ACC112 (cell line): ENCODE measurements around the gene CMBL.

Experiments
- H2AFZ ChIP-seq: fragments of 200-600 bp; sonication (generic); one replicate; pipeline ENCODE4 v1.6.0; 2017; ENCODE audit warnings: antibody characterized with exemption, low read length; ENCODE audit not compliant: unreplicated experiment
- H3K27ac ChIP-seq: fragments of 200-600 bp; sonication (generic); 2 replicates; pipeline ENCODE4 v1.5.1; 2014; ENCODE audit warnings: low read depth, mild to moderate bottlenecking, antibody characterized with exemption, low read length, moderate library complexity
- H3K27me3 ChIP-seq: fragments of 200-600 bp; sonication (generic); 2 replicates; pipeline ENCODE4 v1.6.1; 2014; ENCODE audit warnings: mild to moderate bottlenecking, antibody characterized with exemption, low read length, moderate library complexity, mixed read lengths; ENCODE audit not compliant: insufficient read depth
- H3K36me3 ChIP-seq: fragments of 200-600 bp; sonication (generic); 2 replicates; pipeline ENCODE4 v1.6.1; 2016; ENCODE audit warnings: mild to moderate bottlenecking, antibody characterized with exemption, low read length, moderate library complexity, mixed read lengths; ENCODE audit not compliant: insufficient read depth
- H3K4me1 ChIP-seq: fragments of 200-600 bp; sonication (generic); one replicate; pipeline ENCODE4 v1.6.1; 2016; ENCODE audit warnings: low read length, mixed read lengths; ENCODE audit not compliant: insufficient read depth, unreplicated experiment, control insufficient read depth
- H3K4me3 ChIP-seq: fragments of 200-600 bp; sonication (generic); 2 replicates; pipeline ENCODE4 v1.5.1; 2014; ENCODE audit warnings: mild to moderate bottlenecking, low read depth, low read length
- H3K79me2 ChIP-seq: fragments of 200-600 bp; sonication (generic); one replicate; pipeline ENCODE4 v1.6.0; 2016; ENCODE audit warnings: low read length; ENCODE audit not compliant: control insufficient read depth, unreplicated experiment, insufficient read depth

Gene CMBL

GRCh38 chr5:10306114-10306513 is 1.6 kb downstream of the CMBL start:
- no peaks in the 10 kb centered on the region for H3K27me3 ChIP-seq
- H3K4me1 ChIP-seq, result peaks cover 18% of the 10 kb centered on the region
- no peaks in the 10 kb centered on the region for H3K79me2 ChIP-seq
- H3K36me3 ChIP-seq, result no peaks in the 10 kb centered on the region
- H3K27ac ChIP-seq, result no peak overlapping the region
- H3K4me3 ChIP-seq, result peak overlapping the region; percentile 87
- no peak overlapping the region for H2AFZ ChIP-seq

DNA sequence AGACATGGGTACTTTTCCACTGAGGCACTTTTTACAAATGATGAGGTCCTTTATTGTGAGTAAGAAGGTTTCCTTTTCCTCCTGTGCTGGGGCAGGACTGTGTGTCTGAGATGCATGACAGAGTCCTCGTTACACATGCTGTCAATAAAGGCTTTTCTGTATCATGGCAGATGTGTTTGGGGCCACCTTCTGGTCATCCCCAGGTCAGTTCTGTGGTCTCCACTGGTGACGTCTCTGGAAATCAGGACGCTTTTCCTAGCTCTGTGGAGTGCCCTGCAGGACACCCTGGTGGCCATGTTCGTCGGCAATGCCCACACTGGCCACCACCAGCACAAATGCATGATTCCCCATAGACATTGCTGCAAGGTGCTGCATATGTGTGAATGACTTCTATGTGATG is 2.8 kb downstream of the CMBL start:
- Histone ChIP-seq H3K27ac (no peak overlapping the region), H2AFZ (no peak overlapping the region), H3K27me3 (no peaks in the 10 kb centered on the region), H3K4me3 (no peak overlapping the region), H3K36me3 (no peaks in the 10 kb centered on the region), H3K79me2 (no peaks in the 10 kb centered on the region), H3K4me1 (peaks cover 7% of the 10 kb centered on the region)

GRCh38 chr5:10303699-10304170 is 4.0 kb downstream of the CMBL start:
- Histone ChIP-seq H3K4me1 (peaks cover 6% of the 10 kb centered on the region), H2AFZ (no peak overlapping the region), H3K27ac (no peak overlapping the region), H3K4me3 (no peak overlapping the region), H3K36me3 (no peaks in the 10 kb centered on the region), H3K27me3 (no peaks in the 10 kb centered on the region), H3K79me2 (no peaks in the 10 kb centered on the region)

GRCh38 chr5:10303201-10303600 is 4.5 kb downstream of the CMBL start:
- no peaks in the 10 kb centered on the region for H3K27me3 ChIP-seq
- H3K79me2 ChIP-seq, result no peaks in the 10 kb centered on the region

DNA sequence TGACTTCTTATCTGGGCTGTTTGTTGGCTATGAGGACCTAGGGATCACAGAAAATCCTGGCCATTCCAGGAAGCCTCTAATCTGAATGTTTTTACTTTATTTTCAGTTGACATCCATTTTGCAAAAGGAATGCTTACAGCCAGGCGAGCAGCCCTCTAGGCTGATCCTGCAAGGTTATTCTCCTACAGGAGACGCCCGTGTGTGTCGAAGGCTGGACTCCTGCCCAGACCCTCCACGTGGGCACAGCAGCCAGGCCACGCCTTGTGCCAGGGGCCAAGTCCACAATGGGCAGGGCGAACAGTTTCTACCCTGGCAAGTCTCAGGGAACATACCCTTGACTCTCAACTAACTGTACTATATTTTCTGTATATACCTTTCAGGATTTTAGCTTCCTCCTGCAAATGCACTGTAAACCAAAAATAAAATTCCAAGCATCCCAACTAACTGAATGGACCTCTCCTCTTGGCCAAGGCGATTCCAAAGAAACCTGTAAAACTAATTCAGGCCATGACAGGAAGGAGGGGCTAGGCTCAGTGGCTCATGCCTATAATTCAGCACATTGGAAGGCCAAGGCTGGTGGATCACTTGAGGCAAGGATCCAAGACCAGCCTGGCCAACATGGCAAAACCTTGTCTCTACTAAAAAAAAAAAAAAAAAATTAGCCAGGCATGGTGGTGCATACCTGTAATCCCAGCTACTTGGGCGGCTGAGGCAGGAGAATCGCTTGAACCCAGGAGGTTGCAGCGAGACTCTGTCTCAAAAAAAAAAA is 5.7 kb downstream of the CMBL start:
- Histone ChIP-seq H3K36me3 (no peaks in the 10 kb centered on the region), H3K27me3 (no peaks in the 10 kb centered on the region), H3K4me1 (peaks cover 6% of the 10 kb centered on the region), H3K79me2 (no peaks in the 10 kb centered on the region), H3K4me3 (no peak overlapping the region), H2AFZ (no peak overlapping the region), H3K27ac (no peak overlapping the region)

More at GRCh38 chr5:10303201-10303600, 4.5 kb downstream of the CMBL start:
- Histone ChIP-seq H2AFZ (no peak overlapping the region), H3K4me1 (peaks cover 6% of the 10 kb centered on the region), H3K27ac (no peak overlapping the region), H3K4me3 (no peak overlapping the region), H3K36me3 (no peaks in the 10 kb centered on the region)

- Histone ChIP-seq H3K4me3 (no peak overlapping the region), H3K27ac (no peak overlapping the region)
Measured at GRCh38 chr5:10301266-10301665, 6.4 kb downstream of the CMBL start.

GRCh38 chr5:10300246-10300645 is 7.5 kb downstream of the CMBL start:
- no peaks in the 10 kb centered on the region for H3K27me3 ChIP-seq
- H3K4me3 ChIP-seq, result no peak overlapping the region
- H3K4me1 ChIP-seq, result no peaks in the 10 kb centered on the region
- no peak overlapping the region for H3K27ac ChIP-seq
- no peaks in the 10 kb centered on the region for H3K79me2 ChIP-seq
- H3K36me3 ChIP-seq, result no peaks in the 10 kb centered on the region
- H2AFZ ChIP-seq, result no peak overlapping the region

More at GRCh38 chr5:10301266-10301665, 6.4 kb downstream of the CMBL start:
- H3K27me3 ChIP-seq, result no peaks in the 10 kb centered on the region
- H3K36me3 ChIP-seq, result no peaks in the 10 kb centered on the region
- H3K79me2 ChIP-seq, result no peaks in the 10 kb centered on the region
- H2AFZ ChIP-seq, result no peak overlapping the region
- peaks cover 4% of the 10 kb centered on the region for H3K4me1 ChIP-seq

GRCh38 chr5:10297646-10298204 is 10.0 kb downstream of the CMBL start:
- H2AFZ ChIP-seq, result no peak overlapping the region
- H3K27ac ChIP-seq, result no peak overlapping the region
- no peaks in the 10 kb centered on the region for H3K79me2 ChIP-seq
- H3K4me1 ChIP-seq, result no peaks in the 10 kb centered on the region
- no peaks in the 10 kb centered on the region for H3K36me3 ChIP-seq
- H3K27me3 ChIP-seq, result no peaks in the 10 kb centered on the region
- H3K4me3 ChIP-seq, result no peak overlapping the region

DNA sequence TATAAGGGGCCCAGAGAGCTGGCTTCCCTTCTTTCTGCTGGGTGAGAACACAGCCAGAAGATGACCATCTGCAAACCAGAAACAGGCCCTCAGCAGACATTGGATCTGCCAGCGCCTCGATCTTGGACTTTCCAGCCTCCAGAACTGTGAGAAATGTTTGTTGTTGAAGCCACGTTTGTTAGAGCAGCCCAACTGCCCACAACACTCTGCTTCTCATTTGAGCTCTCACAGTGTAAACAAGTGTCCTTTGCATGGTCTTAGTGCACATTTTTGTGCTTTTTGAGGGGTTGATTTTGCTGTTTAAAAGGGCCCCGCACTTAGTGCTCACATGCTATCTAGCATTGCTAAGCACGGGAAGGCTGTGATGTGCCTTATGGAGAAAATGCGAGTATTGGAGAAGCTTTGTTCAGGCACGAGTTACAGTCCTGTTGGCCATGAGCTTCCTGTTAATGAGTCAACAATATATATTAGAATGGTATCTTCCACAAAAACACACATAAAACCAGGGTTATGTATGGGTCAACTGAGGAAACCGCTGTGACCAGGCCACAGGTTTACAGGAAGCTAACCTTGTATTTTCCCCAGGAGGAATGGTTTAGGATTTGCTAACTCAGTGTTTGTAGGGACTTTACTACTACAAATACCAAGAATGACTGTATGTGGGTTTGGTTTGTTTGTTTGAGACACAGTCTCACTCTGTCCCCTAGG is 11.9 kb downstream of the CMBL start:
- H3K27ac ChIP-seq, result no peak overlapping the region
- no peak overlapping the region for H2AFZ ChIP-seq
- no peaks in the 10 kb centered on the region for H3K79me2 ChIP-seq
- no peaks in the 10 kb centered on the region for H3K36me3 ChIP-seq
- H3K4me1 ChIP-seq, result no peaks in the 10 kb centered on the region
- no peaks in the 10 kb centered on the region for H3K27me3 ChIP-seq
- H3K4me3 ChIP-seq, result no peak overlapping the region

- Histone ChIP-seq H3K4me3 (no peak overlapping the region), H3K36me3 (no peaks in the 10 kb centered on the region), H3K27me3 (no peaks in the 10 kb centered on the region), H3K79me2 (no peaks in the 10 kb centered on the region), H2AFZ (no peak overlapping the region), H3K4me1 (no peaks in the 10 kb centered on the region), H3K27ac (no peak overlapping the region)
Measured at GRCh38 chr5:10293907-10294662, 13.6 kb downstream of the CMBL start.
